ENCODE results near the gene IGSF21. TPM values are rescaled to one million over a fixed set of nuclear protein-coding genes. Genes with fewer than 3 reads are reported as not detected.

IGSF21 gene
- total RNA-seq, 2 donors from 2014 or later = not detected

DNA sequence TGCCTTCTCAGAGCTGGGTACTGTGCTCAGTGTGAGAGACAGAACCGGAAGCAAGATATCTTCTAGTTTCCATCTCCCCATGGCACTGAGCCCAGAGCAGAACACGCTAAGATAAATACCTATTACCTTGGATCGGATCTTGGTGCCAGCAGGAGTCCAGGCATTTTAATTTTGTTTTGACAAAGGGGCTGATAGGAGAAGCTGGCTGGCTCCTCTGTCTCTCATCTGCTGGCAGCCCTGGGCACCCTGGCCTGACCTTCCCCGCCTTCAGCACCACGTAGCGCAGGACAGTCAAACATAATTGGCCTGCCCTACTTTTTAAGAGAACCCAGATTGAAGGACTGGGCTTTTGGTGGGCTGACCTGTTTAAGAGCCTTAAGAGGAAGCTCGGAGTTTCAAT, 212.5 kb downstream of the IGSF21 start:
- H3K27me3 Mint-ChIP-seq = peaks cover 14 to 20% of the 10 kb centered on the region in 2 donors
- no peak overlapping the region for H3K4me3 Mint-ChIP-seq
- H3K27ac Mint-ChIP-seq = no peak overlapping the region
- H3K4me1 Mint-ChIP-seq (ENCODE audit: low read depth in 2 of 2) = no peaks in the 10 kb centered on the region
- no peaks in the 10 kb centered on the region for H3K36me3 Mint-ChIP-seq
- DNase-seq (ENCODE audit: low spot score) = no peak
- H3K9me3 Mint-ChIP-seq = no peaks in the 10 kb centered on the region
- ATAC-seq = no peak

DNA sequence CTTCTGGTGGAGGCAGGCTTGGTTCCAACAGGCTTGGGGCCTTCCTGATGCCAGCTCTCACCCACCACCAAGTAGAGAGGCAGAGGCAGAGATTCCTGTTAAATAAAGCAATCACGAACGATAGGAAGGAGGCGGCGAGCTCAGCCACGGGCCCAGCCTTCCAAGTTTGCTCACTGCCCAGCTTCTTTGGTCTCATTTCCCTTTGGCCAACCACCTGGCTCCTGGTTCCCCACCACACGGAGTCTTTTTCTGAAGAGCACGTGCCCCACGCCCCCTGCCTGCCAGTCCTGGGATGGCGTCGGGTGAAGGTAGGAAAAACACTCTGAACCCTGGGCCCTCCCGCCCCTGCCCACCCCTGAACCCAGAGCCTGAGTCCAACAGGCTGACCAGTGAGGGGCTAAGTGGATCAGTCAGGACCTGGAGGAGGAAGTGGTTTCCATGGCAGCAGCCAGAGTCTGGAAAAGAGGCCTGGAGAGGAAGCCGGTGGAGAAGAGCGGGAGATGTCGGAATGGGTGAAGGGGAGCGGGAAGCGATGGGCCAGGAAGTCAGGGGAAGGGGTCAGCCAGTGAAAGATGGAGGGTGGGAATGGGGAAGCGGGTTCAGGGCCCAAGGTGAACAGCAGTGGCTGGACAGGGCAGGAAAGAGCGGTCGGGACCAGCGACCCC, 214.9 kb downstream of the IGSF21 start:
- Mint-ChIP-seq H3K9me3 (no peaks in the 10 kb centered on the region), H3K36me3 (no peaks in the 10 kb centered on the region), H3K4me3 (no peak overlapping the region), H3K4me1 (ENCODE audit: low read depth in 2 of 2) (no peaks in the 10 kb centered on the region), H3K27me3 (peaks cover 14 to 30% of the 10 kb centered on the region in 2 donors), H3K27ac (no peak overlapping the region)
- ATAC-seq = no peak
- no peak for DNase-seq (ENCODE audit: low spot score)

DNA sequence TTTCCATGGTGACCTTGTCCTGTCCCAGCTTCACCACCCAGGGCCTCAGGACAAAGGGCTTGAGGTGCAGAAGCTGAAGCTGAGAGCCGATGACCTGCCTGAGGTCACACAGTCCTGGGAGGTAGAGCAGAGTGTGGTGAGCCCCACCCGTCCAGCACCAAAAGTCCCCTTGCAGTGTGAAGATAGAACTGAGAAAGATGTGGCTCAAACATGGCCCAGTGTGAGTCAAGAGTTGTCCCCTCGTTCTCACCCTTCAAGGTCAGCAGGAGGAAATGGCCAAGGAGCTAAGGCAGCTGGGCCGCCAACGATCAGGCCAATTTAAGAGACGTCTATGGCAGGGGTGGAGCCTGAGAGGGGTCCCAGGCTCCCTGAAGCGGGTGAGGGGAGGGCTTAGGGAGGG, 215.7 kb downstream of the IGSF21 start:
- no peak overlapping the region for H3K27ac Mint-ChIP-seq
- H3K27me3 Mint-ChIP-seq = peaks cover 14 to 31% of the 10 kb centered on the region in 2 donors
- no peaks in the 10 kb centered on the region for H3K36me3 Mint-ChIP-seq
- no peak overlapping the region for H3K4me3 Mint-ChIP-seq
- no peak for ATAC-seq
- H3K9me3 Mint-ChIP-seq = no peaks in the 10 kb centered on the region
- no peak for DNase-seq (ENCODE audit: low spot score)
- H3K4me1 Mint-ChIP-seq (ENCODE audit: low read depth in 2 of 2) = no peaks in the 10 kb centered on the region

DNA sequence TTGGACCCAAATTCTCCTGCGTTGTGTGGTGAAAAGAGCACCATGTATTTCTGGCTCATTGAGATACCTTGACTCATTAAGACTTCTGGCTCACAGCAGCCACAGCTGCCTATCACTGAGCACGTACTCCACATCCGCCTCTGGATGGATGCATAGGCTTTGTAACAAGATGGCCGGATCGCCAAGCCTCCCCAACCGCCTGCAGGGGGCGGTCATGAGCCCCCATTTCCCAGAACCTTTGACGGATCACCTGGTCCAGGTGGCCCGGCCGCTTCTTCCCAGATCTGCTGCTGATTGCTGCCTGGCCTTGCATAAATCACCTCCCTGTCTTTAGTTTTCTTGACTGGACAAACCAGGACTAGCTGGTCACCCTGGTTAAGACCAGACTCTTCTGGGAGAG, 216.6 kb downstream of the IGSF21 start:
- DNase-seq (ENCODE audit: low spot score) = no peak
- ATAC-seq = no peak
- no peaks in the 10 kb centered on the region for H3K4me1 Mint-ChIP-seq (ENCODE audit: low read depth in 2 of 2)
- peaks cover 14 to 22% of the 10 kb centered on the region in 2 donors for H3K27me3 Mint-ChIP-seq
- H3K36me3 Mint-ChIP-seq = no peaks in the 10 kb centered on the region
- H3K27ac Mint-ChIP-seq = no peak overlapping the region
- H3K9me3 Mint-ChIP-seq = no peaks in the 10 kb centered on the region
- H3K4me3 Mint-ChIP-seq = no peak overlapping the region

DNA sequence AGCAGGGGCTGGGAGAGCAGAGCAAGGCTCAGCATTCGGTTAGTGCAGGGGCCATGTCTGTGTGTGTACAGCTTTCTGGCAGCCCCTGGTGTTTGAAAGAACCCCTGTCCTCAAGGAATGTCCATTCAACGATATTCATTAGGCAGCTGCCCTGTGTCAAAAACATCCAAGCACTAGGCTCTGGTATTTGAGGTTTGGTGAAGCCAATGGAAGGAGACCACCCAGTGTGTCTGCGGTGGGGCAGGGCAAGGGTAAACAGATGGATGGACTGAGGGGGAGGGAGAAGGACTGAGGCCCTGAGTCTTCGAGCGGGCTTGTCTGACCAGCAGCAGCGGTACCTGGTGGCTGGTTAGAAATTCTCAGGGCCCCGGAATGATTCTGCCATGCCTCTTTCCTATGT, 217.5 kb downstream of the IGSF21 start:
- Mint-ChIP-seq H3K9me3 (no peaks in the 10 kb centered on the region), H3K4me1 (ENCODE audit: low read depth in 2 of 2) (no peaks in the 10 kb centered on the region), H3K27me3 (peaks cover 13% of the 10 kb centered on the region in 2 donors), H3K4me3 (no peak overlapping the region), H3K27ac (no peak overlapping the region), H3K36me3 (no peaks in the 10 kb centered on the region)
- ATAC-seq = no peak
- no peak for DNase-seq (ENCODE audit: low spot score)

DNA sequence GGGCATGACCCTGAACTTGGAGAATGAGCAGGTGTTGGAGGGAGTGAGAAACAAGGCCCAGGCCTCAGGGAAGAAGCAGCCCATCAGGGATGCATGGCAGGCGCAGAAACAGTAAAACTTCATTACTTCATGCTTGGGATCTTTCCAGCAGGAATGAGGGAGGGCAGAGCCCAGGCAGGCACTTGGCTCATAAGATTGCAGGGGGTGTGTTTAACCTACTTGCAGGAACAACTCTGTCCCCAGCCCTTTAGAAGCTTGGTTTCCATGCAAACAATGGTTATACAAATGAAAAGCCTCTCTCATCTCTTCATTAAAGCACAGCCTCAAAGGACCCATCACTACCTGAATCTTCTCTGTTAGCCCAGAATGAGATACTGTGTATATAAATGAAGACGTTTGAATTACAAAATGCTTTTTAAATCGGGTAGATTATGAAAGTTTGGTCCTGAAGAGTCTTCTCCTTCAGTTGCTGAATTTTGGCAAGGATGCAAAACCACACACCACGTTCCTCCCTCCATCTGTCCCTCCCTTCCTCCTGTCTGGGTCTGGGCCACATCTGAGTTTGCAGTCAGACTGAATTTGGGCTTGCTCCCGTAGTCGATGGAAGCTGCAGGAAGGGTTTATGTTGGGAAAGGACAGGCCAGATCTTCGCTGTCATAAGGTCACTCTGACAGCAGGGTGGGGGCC, 218.8 kb downstream of the IGSF21 start:
- DNase-seq (ENCODE audit: low spot score) (no peak), ATAC-seq (no peak)
- Mint-ChIP-seq H3K9me3 (no peaks in the 10 kb centered on the region), H3K27me3 (peaks cover 15 to 16% of the 10 kb centered on the region in 2 donors), H3K4me1 (ENCODE audit: low read depth in 2 of 2) (no peaks in the 10 kb centered on the region), H3K4me3 (no peak overlapping the region), H3K27ac (no peak overlapping the region), H3K36me3 (no peaks in the 10 kb centered on the region)

DNA sequence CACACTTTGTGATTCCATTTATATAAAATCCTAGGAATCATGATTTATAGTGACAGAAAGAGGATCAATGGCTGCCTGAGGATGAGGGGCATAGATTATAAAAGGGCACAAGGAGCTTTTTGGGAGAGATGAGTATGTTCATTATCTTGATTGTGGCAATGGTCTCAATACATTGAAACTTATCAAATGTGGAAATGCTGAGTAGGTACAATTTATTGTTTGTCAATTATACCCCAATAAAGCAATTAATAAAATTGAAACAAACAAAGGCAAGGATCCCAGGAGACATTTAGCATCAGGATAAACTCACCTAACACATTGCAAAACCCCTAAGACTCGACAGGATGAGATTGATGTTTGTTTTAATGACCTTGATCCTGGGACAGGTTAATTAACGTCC, 220.1 kb downstream of the IGSF21 start:
- no peak for ATAC-seq
- Mint-ChIP-seq H3K9me3 (no peaks in the 10 kb centered on the region), H3K4me1 (ENCODE audit: low read depth in 2 of 2) (no peaks in the 10 kb centered on the region), H3K27ac (no peak overlapping the region), H3K27me3 (peaks cover 19 to 28% of the 10 kb centered on the region in 2 donors), H3K4me3 (no peak overlapping the region), H3K36me3 (no peaks in the 10 kb centered on the region)
- DNase-seq (ENCODE audit: low spot score) = no peak

DNA sequence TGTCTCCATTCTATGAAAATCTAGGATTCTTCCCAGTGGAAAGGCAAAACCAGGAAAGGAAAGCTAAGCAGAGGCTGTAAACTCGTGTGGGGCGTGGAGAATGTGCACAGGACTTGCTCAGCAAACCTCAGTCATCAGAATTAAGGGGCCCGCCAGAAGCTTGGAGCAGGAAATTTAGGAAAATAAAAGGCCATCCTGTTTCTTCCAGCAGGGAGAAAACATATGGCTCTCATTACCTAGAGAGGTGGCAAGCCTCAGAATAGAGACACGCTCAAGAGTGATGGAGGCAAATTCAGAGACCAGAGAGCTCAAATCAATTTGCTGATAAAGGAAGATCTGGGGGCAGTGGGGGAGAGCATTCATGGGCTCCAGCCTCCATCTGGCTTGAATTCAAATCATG, 221.2 kb downstream of the IGSF21 start:
- Mint-ChIP-seq H3K4me3 (no peak overlapping the region), H3K4me1 (ENCODE audit: low read depth in 2 of 2) (no peaks in the 10 kb centered on the region), H3K36me3 (no peaks in the 10 kb centered on the region), H3K9me3 (no peaks in the 10 kb centered on the region), H3K27ac (no peak overlapping the region), H3K27me3 (peaks cover 17 to 32% of the 10 kb centered on the region in 2 donors)
- DNase-seq (ENCODE audit: low spot score) (no peak), ATAC-seq (no peak)

DNA sequence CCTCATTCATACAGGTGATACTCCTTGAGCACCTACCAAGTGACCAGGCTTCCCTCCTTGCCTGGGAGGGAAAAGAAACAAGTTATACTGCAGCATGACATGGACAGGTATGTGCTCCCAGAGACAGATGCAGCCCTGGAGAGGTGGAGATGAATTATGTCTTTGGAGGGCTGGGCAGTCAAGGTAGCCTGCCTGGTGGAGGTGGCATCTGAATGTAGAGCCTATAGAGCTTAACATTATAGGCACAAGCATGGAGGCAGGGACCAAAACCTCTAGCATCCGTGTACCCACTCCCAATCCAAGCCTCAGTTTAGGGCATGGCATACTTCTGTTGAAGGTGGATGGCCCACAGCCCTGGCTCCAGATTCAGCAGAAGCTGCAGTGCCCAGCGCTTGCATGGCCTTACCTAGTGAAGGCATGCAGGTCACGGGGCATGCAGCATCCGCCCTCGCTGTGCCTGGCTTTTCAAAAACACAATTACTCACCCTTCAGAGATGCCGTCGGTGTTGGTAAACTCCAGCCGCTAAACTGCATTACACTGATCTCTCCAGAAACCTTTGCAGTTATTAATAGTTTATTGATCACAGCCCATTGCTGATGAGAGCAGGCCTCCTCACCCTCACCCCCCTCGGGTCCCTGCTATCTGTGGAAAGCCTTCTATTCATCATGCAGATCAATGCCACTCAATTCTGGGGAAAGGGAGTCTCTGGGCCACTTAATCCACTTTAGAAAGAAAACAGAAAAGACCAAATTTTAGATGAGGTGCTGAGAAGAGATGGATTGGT, 222.1 kb downstream of the IGSF21 start:
- DNase-seq (ENCODE audit: low spot score) (peak; percentile 6), ATAC-seq (peak in 1 of 2 donors; percentile 28)
- no peak overlapping the region for H3K27ac Mint-ChIP-seq
- H3K4me3 Mint-ChIP-seq = no peak overlapping the region
- H3K27me3 Mint-ChIP-seq = peaks cover 17 to 32% of the 10 kb centered on the region in 2 donors
- no peaks in the 10 kb centered on the region for H3K4me1 Mint-ChIP-seq (ENCODE audit: low read depth in 2 of 2)
- H3K9me3 Mint-ChIP-seq = no peaks in the 10 kb centered on the region
- no peaks in the 10 kb centered on the region for H3K36me3 Mint-ChIP-seq

DNA sequence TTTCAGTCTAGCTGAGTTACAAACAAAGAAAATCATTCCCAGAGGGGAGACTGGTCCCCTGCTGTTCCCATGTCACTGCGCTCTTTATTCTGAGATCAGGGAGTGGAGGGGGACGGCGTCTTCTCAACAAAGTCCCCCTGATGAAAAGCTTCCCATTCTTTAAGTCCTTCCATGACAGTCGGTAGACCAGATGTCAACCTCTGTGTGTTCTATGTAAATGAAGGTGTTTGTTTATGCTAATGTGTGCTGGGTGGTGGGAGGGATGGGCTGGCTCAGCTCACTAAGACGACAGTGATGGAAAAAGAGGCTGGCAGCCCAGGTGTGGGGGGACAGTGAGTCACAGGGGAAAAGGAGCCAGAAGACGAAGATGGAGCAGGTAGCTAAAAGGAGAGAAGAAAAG, 225.0 kb downstream of the IGSF21 start:
- ATAC-seq = no peak
- Mint-ChIP-seq H3K27ac (no peak overlapping the region), H3K36me3 (no peaks in the 10 kb centered on the region), H3K4me3 (no peak overlapping the region), H3K9me3 (no peaks in the 10 kb centered on the region), H3K27me3 (peaks cover 14 to 21% of the 10 kb centered on the region in 2 donors), H3K4me1 (ENCODE audit: low read depth in 2 of 2) (no peaks in the 10 kb centered on the region)
- DNase-seq (ENCODE audit: low spot score) = no peak

DNA sequence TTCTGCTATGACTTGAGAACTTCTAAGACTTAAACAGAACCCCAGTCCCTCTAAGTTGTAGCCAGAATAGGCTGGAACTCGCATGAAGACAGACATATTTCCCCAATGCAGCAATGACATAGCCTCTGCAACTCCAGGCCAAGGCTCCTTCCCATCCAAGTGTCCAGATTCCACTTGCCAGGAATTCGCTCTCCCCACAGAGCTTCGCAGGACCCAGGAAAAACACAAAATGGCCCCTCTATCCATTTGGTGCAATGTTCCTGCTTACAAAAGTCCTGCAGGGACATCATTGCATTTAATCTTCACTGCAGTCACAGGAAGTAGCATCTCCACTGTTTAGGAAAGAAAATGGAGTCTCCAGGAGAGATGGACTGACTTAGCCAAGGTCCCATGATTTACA, 225.6 kb downstream of the IGSF21 start:
- H3K9me3 Mint-ChIP-seq = no peaks in the 10 kb centered on the region
- H3K4me1 Mint-ChIP-seq (ENCODE audit: low read depth in 2 of 2) = no peaks in the 10 kb centered on the region
- ATAC-seq = no peak
- H3K36me3 Mint-ChIP-seq = no peaks in the 10 kb centered on the region
- peaks cover 14 to 19% of the 10 kb centered on the region in 2 donors for H3K27me3 Mint-ChIP-seq
- H3K27ac Mint-ChIP-seq = no peak overlapping the region
- no peak for DNase-seq (ENCODE audit: low spot score)
- H3K4me3 Mint-ChIP-seq = no peak overlapping the region

DNA sequence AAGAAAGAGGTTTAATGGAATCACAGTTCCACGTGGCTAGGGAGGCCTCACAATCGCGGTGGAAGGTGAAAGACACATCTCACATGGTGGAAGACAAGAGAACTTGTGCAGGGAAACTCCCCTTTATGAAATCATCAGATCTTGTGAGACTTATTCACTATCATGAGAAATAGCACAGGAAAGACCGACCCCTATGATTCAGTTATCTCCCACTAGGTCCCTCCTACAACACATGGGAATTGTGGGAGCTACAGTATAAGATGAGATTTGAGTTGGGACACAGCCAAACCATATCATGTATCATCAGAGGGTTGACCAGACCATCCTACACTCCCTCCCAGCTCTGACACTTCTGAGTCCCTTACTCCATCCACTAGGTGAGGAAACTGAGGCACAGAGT, 229.2 kb downstream of the IGSF21 start:
- Mint-ChIP-seq H3K36me3 (no peaks in the 10 kb centered on the region), H3K27me3 (peaks cover 4 to 23% of the 10 kb centered on the region in 2 donors), H3K27ac (no peak overlapping the region), H3K4me1 (ENCODE audit: low read depth in 2 of 2) (no peaks in the 10 kb centered on the region), H3K9me3 (no peaks in the 10 kb centered on the region), H3K4me3 (no peak overlapping the region)
- ATAC-seq = no peak
- DNase-seq (ENCODE audit: low spot score) = no peak

DNA sequence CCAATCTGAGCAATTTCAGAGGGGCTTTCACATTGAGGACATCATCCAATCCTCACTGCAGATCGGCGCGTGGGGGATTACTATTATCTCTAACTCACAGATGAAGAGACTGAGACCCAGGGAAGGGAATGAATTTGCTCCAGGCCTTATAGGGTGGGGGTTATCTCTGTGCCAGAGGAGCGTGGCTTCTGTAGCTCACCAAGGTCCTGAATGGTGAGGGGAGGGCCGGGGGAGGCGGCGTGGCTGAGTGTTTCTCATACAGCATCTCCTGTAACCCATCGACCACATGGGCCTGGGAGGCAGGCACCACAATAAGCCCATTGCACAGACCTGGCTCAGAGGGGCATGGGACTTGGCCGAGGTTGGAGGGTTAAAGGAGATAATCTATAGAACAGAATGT, 230.2 kb downstream of the IGSF21 start:
- H3K27me3 Mint-ChIP-seq = peaks cover 1 to 14% of the 10 kb centered on the region in 2 donors
- no peak overlapping the region for H3K4me3 Mint-ChIP-seq
- no peaks in the 10 kb centered on the region for H3K4me1 Mint-ChIP-seq (ENCODE audit: low read depth in 2 of 2)
- H3K9me3 Mint-ChIP-seq = no peaks in the 10 kb centered on the region
- ATAC-seq (no peak), DNase-seq (ENCODE audit: low spot score) (no peak)
- H3K27ac Mint-ChIP-seq = no peak overlapping the region
- no peaks in the 10 kb centered on the region for H3K36me3 Mint-ChIP-seq

DNA sequence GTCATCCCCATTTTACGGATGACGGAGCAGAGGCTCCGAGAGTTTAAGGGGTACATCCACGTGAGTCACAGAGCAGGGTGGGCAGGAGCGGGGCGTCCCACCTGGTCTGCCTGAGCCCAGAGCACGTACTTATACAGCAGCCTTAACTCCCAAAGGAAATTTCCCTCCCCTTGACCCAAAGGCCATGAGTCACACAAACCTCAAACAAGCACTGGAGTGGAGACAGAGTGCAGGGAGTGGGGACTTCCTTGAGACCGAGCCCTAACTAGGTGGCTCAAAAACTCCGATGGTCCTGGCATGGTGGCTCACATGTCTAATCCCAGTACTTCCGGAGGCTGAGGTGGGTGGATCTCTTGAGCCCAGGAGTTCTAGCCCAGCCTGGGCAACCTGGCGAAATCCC, 231.6 kb downstream of the IGSF21 start:
- H3K4me3 Mint-ChIP-seq = no peak overlapping the region
- H3K27me3 Mint-ChIP-seq = peaks cover 0 to 20% of the 10 kb centered on the region in 2 donors
- no peak for ATAC-seq

More for the DNA sequence above, 231.6 kb downstream of the IGSF21 start:
- Mint-ChIP-seq H3K4me1 (ENCODE audit: low read depth in 2 of 2) (no peaks in the 10 kb centered on the region), H3K9me3 (no peaks in the 10 kb centered on the region), H3K36me3 (no peaks in the 10 kb centered on the region), H3K27ac (no peak overlapping the region)
- DNase-seq (ENCODE audit: low spot score) = no peak
